Stimulated activated CD8-positive, alpha-beta memory T cell treated with anti-CD3 and anti-CD28 coated beads, Interleukin-12 subunit alpha, Interleukin-12 subunit beta, amount 100 ng/mL, for 1 hour (primary cell): ENCODE measurements around the gene SLC32A1.

Experiments
- DNase-seq: peaks from one replicate; pipeline ENCODE4 v3.0.0-alpha.2; 2020; ENCODE audit warnings: low read depth

SLC32A1 gene, protein sequence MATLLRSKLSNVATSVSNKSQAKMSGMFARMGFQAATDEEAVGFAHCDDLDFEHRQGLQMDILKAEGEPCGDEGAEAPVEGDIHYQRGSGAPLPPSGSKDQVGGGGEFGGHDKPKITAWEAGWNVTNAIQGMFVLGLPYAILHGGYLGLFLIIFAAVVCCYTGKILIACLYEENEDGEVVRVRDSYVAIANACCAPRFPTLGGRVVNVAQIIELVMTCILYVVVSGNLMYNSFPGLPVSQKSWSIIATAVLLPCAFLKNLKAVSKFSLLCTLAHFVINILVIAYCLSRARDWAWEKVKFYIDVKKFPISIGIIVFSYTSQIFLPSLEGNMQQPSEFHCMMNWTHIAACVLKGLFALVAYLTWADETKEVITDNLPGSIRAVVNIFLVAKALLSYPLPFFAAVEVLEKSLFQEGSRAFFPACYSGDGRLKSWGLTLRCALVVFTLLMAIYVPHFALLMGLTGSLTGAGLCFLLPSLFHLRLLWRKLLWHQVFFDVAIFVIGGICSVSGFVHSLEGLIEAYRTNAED

DNA sequence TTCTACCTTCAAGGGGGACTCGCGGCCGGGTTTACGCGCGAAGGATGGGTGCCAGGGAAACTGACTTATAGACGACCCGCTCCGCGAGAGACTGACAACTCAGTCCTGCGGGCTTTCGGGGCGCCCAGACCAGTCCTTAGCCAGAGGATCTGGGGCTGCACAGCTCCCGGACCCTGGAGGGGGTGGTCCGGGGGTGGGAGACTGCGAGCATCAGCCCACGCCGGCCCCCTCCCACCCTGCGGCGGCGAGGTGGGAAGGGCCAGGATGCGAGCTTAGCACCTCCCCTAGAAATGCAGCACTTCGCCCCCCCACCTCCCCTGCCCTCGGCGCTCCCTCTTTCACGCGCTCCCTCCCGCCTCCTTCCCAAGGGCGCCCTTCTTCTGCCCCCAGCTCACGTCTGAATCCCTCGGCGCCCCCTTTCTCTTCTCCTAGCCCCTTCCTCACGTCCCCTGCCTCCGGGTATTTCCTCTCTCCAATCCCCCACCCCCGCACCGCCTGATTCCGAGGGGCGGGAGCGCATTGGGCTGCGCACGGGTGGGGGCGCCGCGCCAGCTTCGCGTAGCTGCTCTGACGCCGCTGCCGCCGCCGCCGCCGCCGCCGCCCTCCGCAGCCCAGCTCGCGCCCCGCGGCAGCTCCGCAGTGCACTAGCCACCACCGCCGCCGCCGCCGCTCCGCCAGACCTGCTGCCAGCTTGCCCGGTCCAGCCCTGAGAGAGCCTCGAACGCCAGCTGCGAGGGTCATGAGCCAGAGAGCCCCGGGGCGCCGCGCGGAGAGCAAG lies at the start of gene SLC32A1:
Gene SLC32A1, plus strand, starts transcription at position 639 of the 778 bp plus-strand sequence. CDS start 239 bp downstream, outside the sequence.
- DNase-seq, result no peak

DNA sequence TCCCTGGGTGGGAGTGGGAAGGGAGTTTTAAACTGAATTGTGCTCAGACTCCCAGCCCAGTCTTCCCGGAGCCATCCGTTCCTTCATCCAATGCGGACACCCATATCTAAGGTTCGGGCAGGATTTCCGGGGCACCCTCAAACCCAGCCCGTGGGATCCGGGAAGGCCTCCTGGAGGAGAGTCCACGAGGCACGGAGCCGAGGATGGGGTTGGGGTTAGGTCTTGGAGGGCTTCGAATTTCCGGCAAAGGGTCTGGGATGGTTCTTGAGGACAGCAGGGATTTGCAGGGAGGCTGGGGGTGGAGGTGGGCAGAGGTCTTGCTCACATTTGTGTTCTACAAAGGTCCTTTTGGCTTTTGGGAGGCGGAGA lies 49.5 kb upstream of the SLC32A1 start:
- DNase-seq, result no peak

DNA sequence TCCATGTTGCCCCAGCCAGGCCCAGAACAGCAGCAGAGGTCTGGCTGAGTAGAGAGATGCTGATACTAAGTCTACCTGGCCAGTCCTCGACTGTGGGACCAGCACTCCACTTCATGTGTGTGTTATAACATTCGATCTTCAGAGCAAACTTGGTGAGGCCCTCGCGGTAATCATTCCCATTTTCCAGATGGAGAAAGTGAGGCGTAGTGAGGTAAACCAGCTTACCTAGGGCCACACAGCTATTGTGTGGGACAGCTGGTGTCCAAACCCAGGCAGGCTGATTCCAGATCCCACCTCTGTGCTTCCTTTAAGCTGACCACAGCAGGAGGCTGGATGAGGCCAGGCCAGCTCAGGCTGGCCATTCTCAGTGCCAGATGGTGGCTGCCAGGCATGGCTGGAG lies 47.7 kb upstream of the SLC32A1 start:
- no peak for DNase-seq

DNA sequence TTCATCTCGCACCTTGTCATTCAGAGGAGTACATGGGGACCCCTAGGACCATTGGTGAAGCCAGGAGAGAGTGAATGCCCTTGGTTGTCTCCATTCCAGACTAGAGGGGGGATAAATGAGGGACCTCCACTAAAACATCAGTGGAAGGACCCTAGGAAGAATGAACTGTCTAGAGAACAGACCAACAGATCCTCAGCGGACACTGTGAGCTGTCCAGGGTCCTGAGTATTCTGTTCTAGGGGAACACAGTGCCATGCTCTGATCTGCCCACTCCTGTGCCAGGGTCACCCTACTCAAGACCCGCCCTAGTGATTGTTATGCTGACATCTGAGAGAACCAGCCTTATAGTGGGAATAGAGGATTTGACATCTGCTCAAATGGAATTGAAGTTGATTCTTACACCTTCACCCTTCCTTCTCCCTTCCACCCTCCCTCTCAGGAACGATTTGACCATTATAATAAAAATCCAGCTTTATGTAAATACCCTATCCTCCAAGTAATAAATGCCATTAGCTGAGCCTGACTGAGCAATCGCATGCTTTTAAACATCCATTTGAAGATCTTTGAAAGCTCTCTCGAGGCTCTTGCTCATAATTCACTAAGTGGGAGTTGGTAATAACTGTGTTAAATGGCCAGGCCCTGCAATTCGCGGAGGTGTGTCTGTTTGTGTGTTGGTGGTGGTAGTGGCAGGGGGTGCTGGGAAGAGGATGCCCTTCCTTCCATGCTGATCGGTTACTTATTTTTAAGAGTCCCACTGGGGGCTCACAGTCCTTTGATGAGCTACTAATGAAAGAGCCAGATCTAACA lies 43.6 kb upstream of the SLC32A1 start:
- DNase-seq, result no peak

DNA sequence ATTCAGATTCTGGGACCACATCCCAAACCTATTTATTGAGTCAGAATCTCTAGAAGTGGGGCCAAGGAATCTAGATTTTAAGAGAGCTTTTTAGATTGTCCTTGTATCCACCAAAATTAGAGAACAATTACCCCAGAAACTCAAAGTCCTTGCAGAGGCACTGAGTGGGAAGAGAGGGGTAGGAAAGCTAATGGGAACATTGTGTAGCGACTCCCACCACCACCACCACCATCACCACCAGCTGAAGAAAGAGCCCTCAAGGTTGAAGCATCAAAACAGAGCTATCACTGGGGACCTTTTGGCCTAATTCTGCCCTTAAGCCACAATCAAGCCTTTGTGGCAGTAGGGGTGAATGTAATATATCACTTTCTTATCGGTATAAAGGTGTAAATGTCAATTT lies 39.0 kb upstream of the SLC32A1 start:
- DNase-seq, result no peak

DNA sequence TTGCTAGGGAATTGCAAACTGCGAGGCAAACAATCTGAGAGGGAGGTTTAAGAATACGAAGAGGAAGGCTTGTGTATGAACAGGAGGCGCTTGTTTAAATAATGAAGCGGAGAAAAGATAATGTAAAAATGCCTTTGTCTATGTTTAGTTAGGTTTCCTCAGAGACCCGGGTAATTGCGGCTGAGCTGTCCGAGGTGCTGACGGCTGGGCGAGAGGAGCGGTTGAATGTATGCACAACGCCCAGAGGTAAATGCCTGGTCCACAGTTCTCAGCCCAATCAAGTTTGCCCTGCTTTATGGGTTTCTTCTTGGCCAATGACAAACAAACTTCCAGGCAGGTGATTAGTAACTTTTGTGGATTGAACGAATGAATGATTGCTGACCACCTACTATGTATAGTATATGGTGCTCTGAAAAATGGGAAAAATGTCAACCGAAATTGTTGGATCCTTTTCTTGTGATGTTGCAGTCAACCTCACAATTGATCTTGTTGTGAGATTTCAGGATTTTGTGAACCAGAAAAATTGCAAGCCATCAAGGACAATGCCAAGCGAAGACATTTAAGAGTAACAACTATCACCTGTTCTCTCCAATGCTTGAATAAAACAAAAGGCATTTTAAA lies 38.3 kb upstream of the SLC32A1 start:
- peak; percentile 12 for DNase-seq

DNA sequence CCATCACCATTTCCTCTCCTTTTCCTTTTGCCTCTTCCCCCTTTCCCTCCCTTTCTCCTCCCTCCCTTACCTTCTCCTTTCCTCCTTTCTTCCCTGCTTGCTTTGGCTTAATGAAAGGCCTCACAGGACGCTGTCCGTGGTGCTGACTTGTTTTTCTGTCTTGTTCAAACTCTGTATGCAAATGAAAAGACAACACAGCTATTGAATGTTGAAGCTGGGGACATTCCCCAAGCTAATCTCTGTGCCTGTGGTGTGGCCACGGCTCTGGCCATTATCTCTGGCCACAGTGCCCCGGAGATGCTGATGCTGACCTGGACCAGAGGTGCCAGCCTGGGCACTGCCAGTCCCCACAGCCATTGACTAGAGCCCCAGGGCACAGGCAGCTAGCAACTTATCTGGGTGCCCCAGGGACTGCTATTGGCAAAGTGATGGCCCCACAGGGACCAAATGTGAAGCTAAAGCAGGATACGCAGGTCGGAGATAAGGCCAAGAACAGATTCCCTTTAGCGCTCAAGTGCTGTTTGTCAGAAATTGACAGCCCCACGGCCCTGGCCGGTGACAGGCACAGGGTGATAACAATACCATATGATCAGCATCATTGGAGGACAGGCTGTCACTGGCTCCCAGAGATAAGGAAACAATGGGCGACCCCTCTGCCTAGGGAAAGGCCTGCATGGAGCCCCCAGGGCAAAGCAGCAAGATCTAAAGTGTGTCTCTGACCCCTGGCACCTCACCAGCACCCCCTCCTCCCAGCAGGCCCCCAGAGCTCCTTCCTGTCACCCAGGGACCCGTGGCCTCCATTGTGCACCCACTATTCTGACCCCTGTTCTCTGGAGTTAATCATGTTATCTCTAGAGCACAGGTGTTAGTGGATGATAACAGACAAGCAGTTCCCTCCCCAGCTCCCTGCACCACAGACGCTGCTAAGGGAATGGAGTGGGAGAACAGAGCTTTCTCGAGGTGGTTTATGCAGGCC lies 31.6 kb upstream of the SLC32A1 start:
- DNase-seq, result peak; percentile 27

DNA sequence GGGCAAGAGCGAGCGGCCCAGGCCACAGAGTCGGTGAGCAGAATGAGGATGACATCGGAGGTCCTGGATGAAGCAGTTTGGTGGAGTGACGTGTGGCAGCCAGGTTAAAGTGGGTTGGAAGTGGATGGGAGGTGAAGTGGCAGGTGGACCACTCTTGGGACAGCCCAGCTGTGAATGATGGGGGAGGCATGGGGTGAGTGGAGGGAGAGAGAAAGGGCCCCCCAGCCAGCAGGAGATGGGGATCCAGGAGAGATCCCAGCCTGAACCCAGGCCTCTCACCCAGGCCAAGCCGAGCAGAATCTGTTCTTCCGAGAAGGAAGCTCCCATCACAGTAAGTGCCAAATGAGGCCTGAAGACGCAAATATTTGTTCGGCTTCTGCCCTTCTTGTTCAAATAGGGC lies 27.0 kb upstream of the SLC32A1 start:
- DNase-seq, result no peak

DNA sequence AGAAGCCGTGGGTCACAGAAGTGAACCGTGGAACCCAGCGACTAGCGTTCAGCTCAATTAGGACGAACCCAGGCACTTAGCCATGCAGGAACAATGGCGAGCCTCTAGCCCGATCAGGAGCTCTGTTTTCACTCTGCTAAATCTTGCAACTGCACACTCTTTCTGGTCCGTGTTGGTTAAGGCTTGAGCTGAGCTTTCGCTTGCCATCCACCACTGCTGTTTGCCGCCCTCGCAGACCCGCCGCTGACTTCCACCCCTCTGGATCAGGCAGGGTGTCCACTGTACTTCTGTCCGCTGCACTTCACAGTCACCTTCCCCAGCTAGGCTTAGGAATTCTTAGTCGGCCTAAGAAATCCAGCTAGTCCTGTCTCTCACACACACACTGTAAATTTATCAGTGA lies 25.7 kb upstream of the SLC32A1 start:
- DNase-seq, result no peak

DNA sequence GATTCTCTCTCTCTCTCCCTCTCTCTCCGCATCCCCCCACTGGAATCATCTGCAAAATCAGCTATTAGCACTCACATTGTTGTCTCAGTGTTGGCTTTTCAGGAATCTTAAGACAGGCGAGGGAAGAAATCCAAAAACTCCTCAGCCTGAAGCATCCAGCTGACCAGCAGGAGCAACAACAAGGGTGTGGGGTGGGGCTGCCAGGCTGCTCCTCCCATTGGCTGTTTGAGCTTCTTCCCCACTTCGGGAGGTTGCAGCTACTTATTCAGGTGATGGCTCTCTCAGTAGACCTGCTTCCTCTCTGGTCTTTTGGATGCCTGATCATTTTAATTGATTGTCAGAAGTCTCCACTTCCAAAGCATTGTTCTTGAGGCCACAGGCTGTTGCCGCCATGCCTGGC lies 24.1 kb upstream of the SLC32A1 start:
- DNase-seq, result no peak

DNA sequence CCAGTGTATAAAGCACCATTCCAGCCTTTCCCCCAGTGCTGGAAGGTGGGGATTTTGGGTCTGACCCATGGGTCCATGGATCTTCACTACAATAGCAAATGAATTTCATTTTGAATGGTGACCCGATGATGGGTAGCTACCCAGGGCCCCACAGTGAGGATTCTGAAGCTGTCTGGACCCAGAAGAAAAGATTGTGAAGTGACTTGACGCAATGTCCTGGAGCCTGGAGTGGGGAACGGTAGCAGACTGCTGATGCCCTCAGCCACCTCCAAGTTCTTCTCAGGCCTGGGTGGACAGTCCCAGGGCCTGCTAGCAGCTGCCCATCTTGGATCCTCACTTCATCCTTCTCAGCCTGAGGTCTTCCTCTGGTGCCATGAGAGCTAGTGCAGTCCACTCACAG lies 23.4 kb upstream of the SLC32A1 start:
- DNase-seq, result no peak

DNA sequence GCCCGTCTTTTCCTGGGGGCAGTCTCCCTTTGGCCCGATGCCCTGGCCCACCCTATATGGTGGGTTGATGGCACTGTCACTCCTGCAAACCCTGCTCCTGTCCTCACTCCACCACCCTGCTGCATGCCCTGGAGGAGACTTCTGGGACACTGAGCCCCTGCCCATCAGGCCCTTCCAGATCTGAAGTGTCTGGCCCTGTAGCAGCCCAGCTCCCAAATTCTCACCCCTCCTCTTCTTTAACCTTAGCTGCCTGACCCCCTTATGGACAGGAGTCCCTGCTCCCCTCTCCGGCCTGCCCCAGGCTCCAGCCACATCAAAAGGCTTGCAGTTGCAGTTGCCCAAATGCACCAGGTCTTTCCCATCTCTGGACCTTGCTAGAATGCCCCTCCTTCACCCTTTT lies 20.8 kb upstream of the SLC32A1 start:
- no peak for DNase-seq

DNA sequence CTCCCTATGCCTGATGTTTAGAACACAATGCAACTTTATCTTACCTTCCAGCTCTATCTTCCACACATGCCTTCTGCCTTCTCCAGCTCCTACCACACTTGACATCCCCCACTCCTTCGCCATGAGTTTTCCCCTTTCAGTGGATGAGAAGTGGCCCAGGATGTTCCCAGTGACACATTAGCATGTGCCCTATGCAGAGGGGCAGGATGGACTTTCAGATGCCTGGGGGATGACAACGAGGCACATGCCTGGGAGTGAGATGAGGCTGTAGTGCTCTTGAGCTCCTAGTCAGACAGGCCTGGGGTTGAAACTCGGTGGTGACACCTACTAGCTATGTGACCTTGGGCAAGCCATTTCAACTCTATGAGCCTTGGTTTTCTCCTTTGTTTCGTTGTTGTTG lies 20.1 kb upstream of the SLC32A1 start:
- DNase-seq, result no peak

DNA sequence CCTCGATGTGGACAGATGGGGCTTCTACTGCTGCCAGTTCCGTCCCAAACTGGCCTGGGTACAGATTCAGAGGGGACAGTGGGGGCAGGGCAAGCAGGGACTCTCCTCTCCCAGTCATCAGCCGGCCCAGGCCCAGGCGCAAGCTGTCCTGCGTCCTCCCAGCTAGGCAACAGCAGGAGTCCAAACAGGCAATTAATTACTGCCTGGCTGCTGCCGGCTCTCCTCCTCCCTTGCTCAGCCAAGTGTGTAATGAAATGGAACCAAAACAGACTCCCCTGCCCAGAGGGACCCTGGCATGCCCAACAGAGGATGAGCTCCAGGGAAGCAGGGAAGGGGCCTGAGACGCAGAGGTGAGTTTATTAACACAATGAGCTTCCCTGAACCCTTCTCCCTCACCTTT lies 17.8 kb upstream of the SLC32A1 start:
- no peak for DNase-seq

DNA sequence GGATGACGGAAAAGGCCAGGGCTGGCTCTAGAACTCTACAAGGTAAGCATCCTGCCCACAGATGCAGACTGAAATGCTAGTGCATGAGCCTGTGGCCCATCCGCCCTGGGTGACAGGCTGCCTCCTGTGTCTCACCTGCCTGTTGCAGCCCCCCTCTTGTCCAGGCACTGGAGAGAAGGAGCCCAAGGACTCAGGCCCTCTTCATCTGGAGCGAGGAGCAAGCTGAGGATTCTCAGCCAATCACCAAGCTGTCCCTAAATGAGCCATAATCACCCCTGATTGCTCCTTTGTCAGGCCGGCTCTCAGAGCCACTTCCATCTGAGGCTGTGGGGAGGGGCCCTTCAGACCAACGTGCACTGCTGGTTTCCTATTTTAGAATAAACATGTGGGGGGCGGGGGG lies 10.0 kb upstream of the SLC32A1 start:
- no peak for DNase-seq

DNA sequence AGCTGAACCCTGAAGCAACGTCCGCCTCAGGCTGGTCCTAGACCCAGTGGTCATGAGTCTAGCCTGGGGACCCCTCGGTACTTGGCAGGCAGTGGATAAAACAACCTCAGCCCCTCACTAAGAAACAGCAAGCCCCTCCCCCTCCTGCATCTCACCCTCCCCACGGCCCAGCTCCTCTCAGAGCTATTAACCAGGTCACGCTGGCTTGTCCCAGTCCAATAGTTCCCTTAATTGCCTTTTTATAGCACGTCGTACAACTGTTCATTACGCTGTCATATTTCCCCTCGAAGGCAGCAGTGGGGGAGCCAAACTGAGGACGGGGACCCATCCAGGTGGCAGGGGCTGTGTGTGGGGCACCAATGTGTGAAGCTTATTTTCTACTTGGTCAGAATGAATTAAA lies 8.6 kb upstream of the SLC32A1 start:
- no peak for DNase-seq

DNA sequence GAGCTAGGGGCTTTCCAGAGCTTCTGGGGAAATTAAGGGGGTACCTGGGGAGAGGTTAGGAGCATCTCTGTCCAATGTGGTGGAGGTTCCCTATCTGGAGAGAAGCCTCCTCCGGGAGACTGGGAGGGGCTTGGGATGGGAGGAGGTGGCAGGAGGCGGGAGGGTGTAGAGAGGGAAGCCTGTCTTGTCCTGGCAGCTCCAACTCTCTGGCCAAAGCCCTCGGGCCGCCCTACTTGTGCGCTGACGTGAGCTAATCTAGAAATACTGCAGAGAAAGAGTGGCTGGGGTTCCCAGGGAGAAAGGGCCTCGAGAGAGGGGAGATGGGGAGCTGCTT lies 1.6 kb upstream of the SLC32A1 start:
- no peak for DNase-seq

DNA sequence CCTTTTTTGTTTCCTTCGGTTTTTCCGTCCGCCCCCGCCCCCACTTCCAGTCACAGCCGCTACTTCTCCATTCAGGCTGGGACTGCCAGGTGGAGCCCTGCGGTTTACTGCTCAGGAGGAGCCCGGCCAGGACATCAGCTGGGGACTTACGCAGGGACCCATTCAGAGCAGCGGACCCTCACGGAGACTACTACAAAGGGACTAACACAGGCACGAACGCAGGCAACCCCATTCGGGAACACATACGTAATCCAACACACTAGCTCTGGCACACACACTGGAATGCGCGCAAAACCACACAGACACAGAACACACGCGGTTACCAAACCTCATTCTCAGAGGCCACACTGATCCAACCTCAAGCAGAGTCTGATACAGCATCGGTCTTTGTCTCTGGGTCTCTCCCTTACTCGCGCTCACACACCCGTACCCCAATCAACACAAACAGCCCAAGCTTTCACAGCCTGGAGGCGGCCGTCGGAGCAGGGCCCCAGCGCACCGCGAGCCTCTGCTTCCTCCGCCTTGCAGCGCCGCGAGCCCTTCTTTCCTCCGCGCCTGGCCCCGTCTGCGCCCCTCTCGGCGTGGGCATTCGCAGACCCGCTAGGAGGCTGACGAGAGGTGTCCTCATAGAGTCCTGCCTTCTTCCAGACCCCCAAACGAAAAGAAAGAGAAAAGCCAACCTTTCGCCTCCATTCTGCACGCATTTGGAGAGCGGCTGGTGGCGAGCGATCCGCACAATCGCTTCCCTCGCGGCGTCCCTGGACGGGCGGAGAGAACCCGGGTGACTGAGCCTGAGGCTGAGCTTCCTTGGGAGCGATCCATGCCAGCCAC lies 1.1 kb upstream of the SLC32A1 start:
- no peak for DNase-seq

DNA sequence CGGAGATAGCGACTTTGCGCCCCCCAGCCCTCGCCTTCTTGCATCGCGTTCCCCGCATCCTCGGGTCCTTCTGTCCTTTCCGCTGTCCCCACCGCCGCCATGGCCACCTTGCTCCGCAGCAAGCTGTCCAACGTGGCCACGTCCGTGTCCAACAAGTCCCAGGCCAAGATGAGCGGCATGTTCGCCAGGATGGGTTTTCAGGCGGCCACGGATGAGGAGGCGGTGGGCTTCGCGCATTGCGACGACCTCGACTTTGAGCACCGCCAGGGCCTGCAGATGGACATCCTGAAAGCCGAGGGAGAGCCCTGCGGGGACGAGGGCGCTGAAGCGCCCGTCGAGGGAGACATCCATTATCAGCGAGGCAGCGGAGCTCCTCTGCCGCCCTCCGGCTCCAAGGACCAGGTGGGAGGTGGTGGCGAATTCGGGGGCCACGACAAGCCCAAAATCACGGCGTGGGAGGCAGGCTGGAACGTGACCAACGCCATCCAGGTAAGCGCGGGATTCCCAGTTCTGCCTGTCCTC lies 401 bp downstream of the SLC32A1 start:
- no peak for DNase-seq
